Activated naive CD8-positive, alpha-beta T cell treated with anti-CD3 and anti-CD28 coated beads, Interleukin-2, amount 50 U/mL, for 16 hours (primary cell): ENCODE results near the gene POMT1.
"Not testable (repeated sequence)": the region's sequence is repeated elsewhere in the genome, so short reads cannot be mapped to it uniquely, and the experiment has no call there.

ENCODE experiments used
- DNase-seq: peaks from one replicate; pipeline ENCODE4 v3.0.0-alpha.2; 2020; ENCODE audit warnings: low read depth, low spot score

POMT1 gene

GRCh38 chr9:131524665-131525315 is 22.1 kb downstream of the POMT1 start:
- DNase-seq = no peak

GRCh38 chr9:131525643-131526565 is 23.2 kb downstream of the POMT1 start:
- no peak for DNase-seq

GRCh38 chr9:131528186-131528585 is 25.5 kb downstream of the POMT1 start:
- no peak for DNase-seq

- DNase-seq = no peak
These were observed 26.3 kb downstream of the POMT1 start for GRCh38 chr9:131528886-131529505.

- DNase-seq = no peak
These were observed 27.2 kb downstream of the POMT1 start for GRCh38 chr9:131529597-131530545.

GRCh38 chr9:131530546-131530919 is 27.8 kb downstream of the POMT1 start:
- no peak for DNase-seq

- peak; percentile 42 for DNase-seq
These were observed 28.5 kb downstream of the POMT1 start, which contains the start of gene UCK1 for GRCh38 chr9:131530920-131531832. Gene UCK1 (minus strand): TSS chr9:131531263. CDS start chr9:131531174, 89 bp downstream.

GRCh38 chr9:131534721-131535237 is 32.1 kb downstream of the POMT1 start:
- DNase-seq = no peak

GRCh38 chr9:131537946-131538345 is 35.2 kb downstream of the POMT1 start:
- DNase-seq = no peak

- DNase-seq = no peak
These were observed 36.7 kb downstream of the POMT1 start for GRCh38 chr9:131539223-131539923.

- DNase-seq = no peak
These were observed 40.4 kb downstream of the POMT1 start for GRCh38 chr9:131543141-131543540.

GRCh38 chr9:131545003-131545785 is 42.5 kb downstream of the POMT1 start, which contains the start of gene PRRT1B:
Gene PRRT1B (plus strand): TSS chr9:131545523. CDS start chr9:131545616, 93 bp downstream.
- DNase-seq = no peak

- no peak for DNase-seq
These were observed 43.1 kb downstream of the POMT1 start for GRCh38 chr9:131545786-131546335.

- no peak for DNase-seq
These were observed 43.8 kb downstream of the POMT1 start for GRCh38 chr9:131546336-131547084.

GRCh38 chr9:131549186-131549585 is 46.5 kb downstream of the POMT1 start:
- not testable (repeated sequence) for DNase-seq

- DNase-seq = not testable (repeated sequence)
These were observed 47.7 kb downstream of the POMT1 start for GRCh38 chr9:131550465-131550864.

GRCh38 chr9:131552030-131552429 is 49.3 kb downstream of the POMT1 start:
- DNase-seq = no peak
